WI38 (cell line): ENCODE data around the gene KCNQ4.

Experiments
- H3K4me3 ChIP-seq: 2 replicates; pipeline ENCODE4 v1.5.1; 2011; ENCODE audit warnings: low read depth, mild to moderate bottlenecking, control low read depth, low read length
- TF ChIP-seq, protein P1 (sequence below): IDR thresholded peaks from 2 replicates; pipeline ENCODE4 v1.5.1; 2012; ENCODE audit warnings: low read depth, mild to moderate bottlenecking, control low read depth, low read length

The KCNQ4 gene

DNA sequence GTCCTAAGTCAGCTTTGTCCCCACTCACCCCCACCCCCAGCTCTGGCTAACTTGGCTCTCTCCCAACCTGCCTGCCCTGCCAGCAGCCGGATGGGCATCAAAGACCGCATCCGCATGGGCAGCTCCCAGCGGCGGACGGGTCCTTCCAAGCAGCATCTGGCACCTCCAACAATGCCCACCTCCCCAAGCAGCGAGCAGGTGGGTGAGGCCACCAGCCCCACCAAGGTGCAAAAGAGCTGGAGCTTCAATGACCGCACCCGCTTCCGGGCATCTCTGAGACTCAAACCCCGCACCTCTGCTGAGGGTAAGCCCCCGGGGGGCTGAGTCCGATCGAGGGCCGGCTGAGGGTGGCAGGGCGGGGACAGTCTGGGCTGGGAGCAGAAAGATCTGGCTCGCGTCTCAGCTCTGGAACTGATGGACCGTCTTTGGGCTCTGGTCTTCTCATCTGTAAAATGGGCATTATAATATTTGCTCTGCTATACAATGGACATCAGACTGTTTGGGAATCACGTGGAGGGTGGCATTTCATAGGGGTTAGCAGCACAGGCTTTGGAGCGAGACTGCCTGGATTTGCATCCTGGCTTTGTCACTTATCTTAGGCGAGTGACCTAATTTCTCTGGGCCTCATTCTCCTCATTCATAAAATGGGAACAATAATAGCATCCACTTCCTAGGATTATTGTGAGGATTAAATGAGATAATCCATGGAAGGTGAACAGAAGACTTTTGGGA is 47.6 kb downstream of the KCNQ4 start:
- TF ChIP-seq, protein P1, sequence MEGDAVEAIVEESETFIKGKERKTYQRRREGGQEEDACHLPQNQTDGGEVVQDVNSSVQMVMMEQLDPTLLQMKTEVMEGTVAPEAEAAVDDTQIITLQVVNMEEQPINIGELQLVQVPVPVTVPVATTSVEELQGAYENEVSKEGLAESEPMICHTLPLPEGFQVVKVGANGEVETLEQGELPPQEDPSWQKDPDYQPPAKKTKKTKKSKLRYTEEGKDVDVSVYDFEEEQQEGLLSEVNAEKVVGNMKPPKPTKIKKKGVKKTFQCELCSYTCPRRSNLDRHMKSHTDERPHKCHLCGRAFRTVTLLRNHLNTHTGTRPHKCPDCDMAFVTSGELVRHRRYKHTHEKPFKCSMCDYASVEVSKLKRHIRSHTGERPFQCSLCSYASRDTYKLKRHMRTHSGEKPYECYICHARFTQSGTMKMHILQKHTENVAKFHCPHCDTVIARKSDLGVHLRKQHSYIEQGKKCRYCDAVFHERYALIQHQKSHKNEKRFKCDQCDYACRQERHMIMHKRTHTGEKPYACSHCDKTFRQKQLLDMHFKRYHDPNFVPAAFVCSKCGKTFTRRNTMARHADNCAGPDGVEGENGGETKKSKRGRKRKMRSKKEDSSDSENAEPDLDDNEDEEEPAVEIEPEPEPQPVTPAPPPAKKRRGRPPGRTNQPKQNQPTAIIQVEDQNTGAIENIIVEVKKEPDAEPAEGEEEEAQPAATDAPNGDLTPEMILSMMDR = no peak
- no peak overlapping the region for H3K4me3 ChIP-seq

DNA sequence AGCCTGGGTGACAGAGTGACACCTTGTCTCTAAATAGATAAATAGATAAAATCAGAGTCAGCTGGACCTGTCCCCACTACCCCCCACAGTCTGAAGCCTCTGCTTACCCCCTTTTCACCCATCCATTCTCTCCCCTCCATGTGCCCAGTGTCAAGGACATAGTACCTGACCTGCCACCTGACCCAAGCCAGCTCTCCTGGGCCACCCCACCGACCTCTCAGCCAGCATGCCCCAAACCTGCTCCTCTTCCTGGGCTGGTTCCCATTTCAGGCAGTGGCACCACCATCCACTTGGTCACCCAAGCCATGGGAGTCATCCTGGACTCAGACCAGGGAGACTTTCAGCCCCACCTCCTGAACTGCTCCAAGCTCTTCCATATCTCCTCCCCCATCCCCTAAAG is 50.4 kb downstream of the KCNQ4 start:
- TF ChIP-seq, protein P1 = no peak
- no peak overlapping the region for H3K4me3 ChIP-seq

DNA sequence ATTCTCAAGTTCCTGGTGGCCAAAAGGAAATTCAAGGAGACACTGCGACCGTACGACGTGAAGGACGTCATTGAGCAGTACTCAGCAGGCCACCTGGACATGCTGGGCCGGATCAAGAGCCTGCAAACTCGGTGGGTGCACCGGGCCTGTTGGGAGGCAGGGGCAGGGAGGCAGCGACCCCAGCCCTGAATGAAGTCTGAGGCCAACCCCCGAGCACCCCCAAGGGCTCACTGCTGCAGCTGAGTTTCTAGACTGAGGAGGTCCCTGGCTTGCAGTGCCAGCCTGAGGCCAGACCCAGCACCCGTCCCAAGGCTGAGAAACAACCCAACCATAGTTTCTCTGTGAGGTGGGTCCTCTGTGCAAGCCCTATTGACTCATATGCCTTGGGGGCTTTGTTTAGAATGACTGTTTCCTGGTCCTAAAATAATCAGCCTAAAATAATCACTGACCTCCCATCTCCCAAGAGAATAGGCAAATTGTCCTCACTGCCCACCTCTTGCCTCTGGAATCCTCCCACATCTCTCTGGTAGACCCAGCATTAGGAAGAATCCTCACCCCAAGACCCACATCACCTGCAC is 51.5 kb downstream of the KCNQ4 start:
- no peak overlapping the region for H3K4me3 ChIP-seq
- TF ChIP-seq, protein P1 = no peak

DNA sequence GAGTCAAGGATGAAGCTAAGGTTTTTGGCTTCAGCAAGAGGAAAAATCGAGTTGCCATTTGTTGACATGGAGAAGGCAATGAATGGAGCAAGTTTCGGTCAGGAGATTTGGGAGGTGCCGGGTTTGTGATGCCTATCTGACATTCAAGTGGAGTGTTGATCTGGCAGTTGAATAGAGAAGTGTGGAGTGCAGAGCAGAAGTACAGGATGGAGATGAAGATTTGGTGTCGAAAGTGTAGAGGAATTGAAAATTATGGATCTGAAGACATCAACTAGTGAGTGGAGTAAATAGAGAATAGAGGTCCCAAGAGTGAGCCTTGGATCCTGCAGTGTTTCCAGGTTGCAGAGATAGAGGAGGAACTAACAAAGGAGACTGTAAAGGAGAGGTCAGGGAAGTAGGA is 52.7 kb downstream of the KCNQ4 start:
- TF ChIP-seq, protein P1 = no peak

DNA sequence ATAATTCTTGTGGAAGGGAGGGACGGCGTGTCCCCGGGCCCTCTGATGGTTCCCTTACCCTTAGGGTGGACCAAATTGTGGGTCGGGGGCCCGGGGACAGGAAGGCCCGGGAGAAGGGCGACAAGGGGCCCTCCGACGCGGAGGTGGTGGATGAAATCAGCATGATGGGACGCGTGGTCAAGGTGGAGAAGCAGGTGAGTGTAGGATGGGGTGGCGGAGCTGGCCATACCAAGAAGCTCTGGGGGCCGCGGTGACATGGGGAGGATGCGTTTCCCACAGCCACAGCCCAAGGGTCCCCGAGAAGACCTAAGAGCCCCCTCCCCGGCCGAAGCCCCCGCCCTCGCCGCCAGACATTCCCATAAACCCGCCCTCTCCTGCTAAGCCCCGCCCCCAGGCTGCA is 54.0 kb downstream of the KCNQ4 start:
- TF ChIP-seq, protein P1 = no peak

More for the DNA sequence above, 52.7 kb downstream of the KCNQ4 start:
- H3K4me3 ChIP-seq = no peak overlapping the region

DNA sequence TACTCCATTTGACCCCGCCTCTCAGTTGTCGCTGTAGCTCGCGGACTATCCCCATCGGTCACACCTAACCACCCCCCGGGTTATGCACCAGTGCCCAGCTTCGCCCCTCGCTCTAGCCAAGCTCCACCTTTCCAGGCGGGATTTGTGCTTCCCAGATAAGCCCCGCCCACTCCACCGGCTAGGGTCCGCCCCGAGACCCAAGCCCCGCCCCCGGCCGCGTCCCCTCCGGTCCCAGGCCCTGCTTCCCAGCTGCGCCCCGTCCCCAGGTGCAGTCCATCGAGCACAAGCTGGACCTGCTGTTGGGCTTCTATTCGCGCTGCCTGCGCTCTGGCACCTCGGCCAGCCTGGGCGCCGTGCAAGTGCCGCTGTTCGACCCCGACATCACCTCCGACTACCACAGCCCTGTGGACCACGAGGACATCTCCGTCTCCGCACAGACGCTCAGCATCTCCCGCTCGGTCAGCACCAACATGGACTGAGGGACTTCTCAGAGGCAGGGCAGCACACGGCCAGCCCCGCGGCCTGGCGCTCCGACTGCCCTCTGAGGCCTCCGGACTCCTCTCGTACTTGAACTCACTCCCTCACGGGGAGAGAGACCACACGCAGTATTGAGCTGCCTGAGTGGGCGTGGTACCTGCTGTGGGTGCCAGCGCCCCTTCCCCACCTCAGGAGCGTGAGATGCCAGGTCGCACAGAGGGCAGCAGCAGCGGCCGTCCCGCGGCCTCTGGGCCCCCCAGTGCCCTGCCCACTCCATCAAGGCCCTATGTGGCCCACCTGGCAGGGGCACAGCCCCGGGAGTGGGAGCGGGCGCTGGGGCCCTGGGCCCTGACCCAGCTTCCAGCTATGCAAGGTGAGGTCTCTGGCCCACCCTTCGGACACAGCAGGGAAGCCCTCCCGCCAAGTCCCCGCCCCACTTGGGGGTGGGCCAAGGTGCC is 54.7 kb downstream of the KCNQ4 start:
- TF ChIP-seq, protein P1 = no peak
- no peak overlapping the region for H3K4me3 ChIP-seq

More for the DNA sequence above, 54.0 kb downstream of the KCNQ4 start:
- H3K4me3 ChIP-seq = no peak overlapping the region
